Breast epithelium (tissue), 4 donors: ENCODE results near the gene CTSW. TPM values are rescaled to one million over a fixed set of nuclear protein-coding genes. Genes with fewer than 3 reads are reported as not detected.
A peak's percentile ranks its signal among the peaks of the same experiment; 100 is the strongest.

Experiments used
- DNase-seq, 2 donors: peaks; one replicate each; pipeline ENCODE4 v3.0.0-alpha.2; 2019; ENCODE audit warnings: low spot score in 2 of 2
- H3K27ac ChIP-seq, 2 donors: fragments of 200-600 bp; sonication (generic) in 1 of 2; one replicate each; pipeline ENCODE4 v1.5.1; 2016 to 2019; ENCODE audit warnings: mild to moderate bottlenecking in 1 of 2
- H3K27me3 ChIP-seq, 2 donors: fragments of 200-600 bp; sonication (generic) in 1 of 2; one replicate each; pipeline versions ENCODE4 v1.5.1 to v1.6.0; 2017 to 2019; ENCODE audit warnings: control low read depth in 1 of 2, mild to moderate bottlenecking in 1 of 2
- H3K36me3 ChIP-seq: fragments of 200-600 bp; one replicate; pipeline ENCODE4 v1.5.1; 2019
- H3K4me1 ChIP-seq, 2 donors: fragments of 200-600 bp; sonication (generic); one replicate each; pipeline ENCODE4 v1.5.1; 2016 to 2019; ENCODE audit warnings: control low read depth in 1 of 2
- H3K4me3 ChIP-seq, 3 donors: fragments of 200-600 bp; sonication (generic); 1 replicate in 2 of 3; 2 replicates in 1 of 3; pipeline ENCODE4 v1.5.1; 2016 to 2019; ENCODE audit warnings: mild to moderate bottlenecking in 3 of 3, moderate library complexity in 2 of 3
- H3K9me3 ChIP-seq, 2 donors: fragments of 200-600 bp; sonication (generic) in 1 of 2; one replicate each; pipeline ENCODE4 v1.5.1; 2016 to 2019; ENCODE audit warnings: control low read depth in 1 of 2
- CTCF ChIP-seq, 3 donors: fragments of 450-650 bp; IDR thresholded peaks; one replicate each; pipeline ENCODE4 v1.5.1; 2016 to 2017; ENCODE audit warnings: antibody characterized with exemption in 3 of 3, mild to moderate bottlenecking in 3 of 3, moderate library complexity in 3 of 3
- POLR2A ChIP-seq: fragments of 450-650 bp; IDR thresholded peaks from one replicate; pipeline ENCODE4 v1.6.1; 2016; ENCODE audit warnings: antibody characterized with exemption, mild to moderate bottlenecking, moderate library complexity
- POLR2AphosphoS5 ChIP-seq, 3 donors: sonication (generic); formaldehyde crosslinking; IDR thresholded peaks; one replicate each; pipeline ENCODE4 v1.6.1; 2017; ENCODE audit warnings: antibody characterized with exemption in 3 of 3
- intact Hi-C: fragments of 100-400 bp; cut with DNase I; formaldehyde crosslinking; loops from one replicate; pipeline ENCODE4 v1.15.1; 2023; ENCODE audit warnings: low total_unique reads
- total RNA-seq, 3 donors: library from RNA; depleted of rRNA; stranded (reverse); fragments of >200 nt; gene quantifications; one replicate each; pipeline ENCODE4 v1.1.0, GENCODE V29; 2016

Gene CTSW
- total RNA-seq, 3 donors from 2014 or later = 1.6 to 4.0 (median 1.9) TPM

DNA sequence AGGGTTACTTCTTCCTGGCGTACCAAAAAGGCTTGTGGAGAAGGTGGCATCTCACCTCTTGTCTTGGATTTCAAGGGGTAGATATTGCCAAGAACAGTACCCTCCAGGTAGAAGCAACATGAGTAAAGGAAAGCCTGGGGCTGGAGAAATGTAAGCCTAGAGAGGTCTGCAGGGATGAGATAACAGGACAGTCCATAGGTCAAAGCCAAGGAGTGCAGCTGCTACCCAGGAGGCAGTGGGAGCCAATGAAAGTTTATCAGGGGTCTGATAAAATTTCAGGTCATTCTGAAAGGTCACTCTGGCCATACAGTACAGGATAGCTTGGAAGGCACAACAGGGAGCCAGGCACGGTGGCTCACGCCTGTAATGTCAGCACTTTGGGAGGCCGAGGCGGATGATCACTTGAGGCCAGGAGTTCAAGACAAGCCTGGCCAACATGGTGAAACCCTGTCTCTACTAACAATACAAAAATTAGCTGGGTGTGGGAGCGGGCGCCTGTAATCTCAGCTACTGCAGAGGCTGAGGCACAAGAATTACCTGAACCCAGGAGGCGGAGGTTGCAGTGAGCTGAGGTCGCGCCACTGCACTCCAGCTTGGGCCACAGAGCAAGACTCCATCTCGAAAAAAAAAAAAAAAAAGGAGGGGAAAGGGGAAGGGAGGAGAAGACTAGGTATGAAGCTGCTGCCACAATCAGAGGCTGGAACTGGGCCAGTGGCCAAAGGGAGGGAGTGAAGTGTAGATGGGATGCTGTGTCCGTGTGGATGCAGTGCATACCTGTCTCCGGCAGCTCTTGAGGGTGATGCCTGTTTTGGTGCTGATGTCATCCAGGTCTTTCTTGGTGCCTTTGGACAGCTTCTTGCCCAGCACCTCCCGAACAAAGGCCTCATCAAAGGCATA, 7.4 kb downstream of the CTSW start:
- Histone ChIP-seq H3K27me3 (no peaks in the 10 kb centered on the region), H3K27ac (peak overlapping the region; percentile 94 to 99), H3K4me3 (peak overlapping the region; percentile 66 to 92 (median 81)), H3K36me3 (no peaks in the 10 kb centered on the region), H3K4me1 (peaks cover 16 to 20% of the 10 kb centered on the region in 2 donors), H3K9me3 (no peaks in the 10 kb centered on the region)
- DNase-seq = no peak
- no peak for TF ChIP-seq POLR2A
- TF ChIP-seq CTCF (IDR thresholded peaks at IDR 0.05) = no peak
- TF ChIP-seq POLR2AphosphoS5 (IDR thresholded peaks at IDR 0.05) = no peak
- intact Hi-C loops = loop anchor here (10.0 kb wide), 1 partner anchor 78 kb away; the partner anchor contains the start of gene SART1

DNA sequence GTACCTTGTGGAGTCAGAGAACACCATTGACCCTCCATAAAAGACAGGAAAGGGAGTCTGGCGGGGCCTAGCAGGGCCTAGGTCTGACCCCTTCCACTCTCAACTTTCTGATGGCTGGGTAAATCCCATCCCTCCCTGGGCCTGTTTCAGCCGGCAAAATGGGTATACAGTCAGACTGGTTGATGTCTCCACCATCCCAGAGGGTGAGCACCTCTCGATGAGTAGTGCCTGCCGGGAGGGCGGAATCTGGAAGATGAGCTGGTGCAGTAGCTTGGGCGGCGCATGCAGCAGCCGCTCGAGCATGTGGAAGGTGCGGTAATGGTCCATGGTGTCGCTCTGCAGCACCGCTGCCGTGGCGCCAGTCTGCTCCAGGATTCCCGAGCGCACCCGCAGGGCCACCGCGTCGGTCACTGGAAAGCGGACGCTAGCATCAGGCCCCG, 8.1 kb downstream of the CTSW start:
- Histone ChIP-seq H3K27ac (peak overlapping the region; percentile 94 to 99), H3K36me3 (no peaks in the 10 kb centered on the region), H3K9me3 (no peaks in the 10 kb centered on the region), H3K4me1 (peaks cover 16 to 23% of the 10 kb centered on the region in 2 donors), H3K27me3 (no peaks in the 10 kb centered on the region), H3K4me3 (peak overlapping the region; percentile 66 to 92 (median 81))
- DNase-seq = no peak
- intact Hi-C loops = loop anchor here (10.0 kb wide), 1 partner anchor 77 kb away; the partner anchor contains the start of gene SART1
- no peak for TF ChIP-seq CTCF (IDR thresholded peaks at IDR 0.05)
- TF ChIP-seq POLR2A = no peak
- TF ChIP-seq POLR2AphosphoS5 (IDR thresholded peaks at IDR 0.05) = no peak

- TF ChIP-seq POLR2AphosphoS5 (IDR thresholded peaks at IDR 0.05) (peak; percentile 84 to 92 (median 92)), CTCF (IDR thresholded peaks at IDR 0.05) (peak; percentile 93 to 98 (median 95)), POLR2A (peak; percentile 53)
- Histone ChIP-seq H3K36me3 (no peaks in the 10 kb centered on the region), H3K27me3 (no peaks in the 10 kb centered on the region), H3K9me3 (no peaks in the 10 kb centered on the region), H3K4me1 (peaks cover 21 to 23% of the 10 kb centered on the region in 2 donors), H3K27ac (peak within 1 kb of the TSS; percentile 94 to 99), H3K4me3 (peak within 1 kb of the TSS; percentile 66 to 92 (median 81))
- DNase-seq = peak; percentile 97 to 99
- intact Hi-C loops = loop anchor here (10.0 kb wide), 1 partner anchor 77 kb away; the partner anchor contains the start of gene SART1
Measured at GRCh38 chr11:65888163-65888814, 8.7 kb downstream of the CTSW start, which contains the start of gene FIBP. Gene FIBP, minus strand, starts transcription at chr11:65888471. Its CDS starts 53 bp downstream, at chr11:65888418.

DNA sequence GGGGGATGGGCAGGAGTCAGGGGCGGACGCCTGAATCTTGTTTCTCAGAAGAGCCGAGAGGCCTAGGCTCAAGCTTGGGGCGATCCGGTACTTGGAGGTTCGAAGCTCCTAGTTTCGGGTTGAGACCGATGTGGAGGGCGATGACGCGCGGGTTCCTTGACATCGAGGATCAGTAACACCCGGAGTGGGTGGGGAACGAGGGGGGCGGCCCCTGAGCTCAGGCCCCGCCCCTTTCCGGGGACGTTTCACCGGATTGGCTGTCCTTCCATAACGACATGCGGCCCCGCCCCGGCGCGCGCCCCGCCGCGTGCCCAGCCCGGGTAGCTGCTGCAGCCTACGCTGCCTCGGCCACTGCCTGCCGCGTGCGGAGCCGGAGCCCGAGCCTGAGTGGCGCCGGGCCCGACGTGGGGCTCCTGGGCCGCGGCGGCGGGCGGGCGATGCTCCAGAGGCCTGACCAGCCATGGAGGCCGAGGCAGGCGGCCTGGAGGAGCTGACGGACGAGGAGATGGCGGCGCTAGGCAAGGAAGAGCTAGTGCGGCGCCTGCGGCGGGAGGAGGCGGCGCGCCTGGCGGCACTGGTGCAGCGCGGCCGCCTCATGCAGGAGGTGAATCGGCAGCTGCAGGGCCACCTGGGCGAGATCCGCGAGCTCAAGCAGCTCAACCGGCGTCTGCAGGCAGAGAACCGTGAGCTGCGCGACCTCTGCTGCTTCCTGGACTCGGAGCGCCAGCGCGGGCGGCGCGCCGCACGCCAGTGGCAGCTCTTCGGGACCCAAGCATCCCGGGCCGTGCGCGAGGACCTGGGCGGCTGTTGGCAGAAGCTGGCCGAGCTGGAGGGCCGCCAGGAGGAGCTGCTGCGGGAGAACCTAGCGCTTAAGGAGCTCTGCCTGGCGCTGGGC, 10.9 kb downstream of the CTSW start, which contains the start of gene CCDC85B:
Gene CCDC85B, plus strand, starts transcription at position 350 of the 895 bp plus-strand sequence. Its CDS starts 111 bp downstream, at position 461.
- Histone ChIP-seq H3K27ac (peak within 1 kb of the TSS; percentile 94 to 99), H3K4me1 (peaks cover 23 to 25% of the 10 kb centered on the region in 2 donors), H3K9me3 (no peaks in the 10 kb centered on the region), H3K36me3 (no peaks in the 10 kb centered on the region), H3K27me3 (no peaks in the 10 kb centered on the region), H3K4me3 (peak within 1 kb of the TSS; percentile 67 to 92 (median 81))
- peak in 1 of 3 donors; percentile 32 for TF ChIP-seq CTCF (IDR thresholded peaks at IDR 0.05)
- TF ChIP-seq POLR2A = peak; percentile 52
- peak; percentile 45 to 91 (median 71) for TF ChIP-seq POLR2AphosphoS5 (IDR thresholded peaks at IDR 0.05)
- intact Hi-C loops = loop anchor here (1.0 kb wide), 1 partner anchor 30 kb away; no protein-coding TSS in a partner anchor
- DNase-seq = peak; percentile 98 to 99
